HUDEP-2 (cell line): Measurements from ENCODE around the gene URB1.
"Not testable (repeated sequence)": the region's sequence is repeated elsewhere in the genome, so short reads cannot be mapped to it uniquely, and the experiment has no call there.

Experiments used
- DNase-seq, 76 experiments: peaks; one replicate each; lab custom pipeline; 2025; ENCODE audit not compliant: unreplicated experiment in 76 of 76; lab: John Stamatoyannopoulos, UW

URB1 gene

GRCh38 chr21:32378956-32379355, 13.9 kb downstream of the URB1 start:
- DNase-seq: no peak

DNA sequence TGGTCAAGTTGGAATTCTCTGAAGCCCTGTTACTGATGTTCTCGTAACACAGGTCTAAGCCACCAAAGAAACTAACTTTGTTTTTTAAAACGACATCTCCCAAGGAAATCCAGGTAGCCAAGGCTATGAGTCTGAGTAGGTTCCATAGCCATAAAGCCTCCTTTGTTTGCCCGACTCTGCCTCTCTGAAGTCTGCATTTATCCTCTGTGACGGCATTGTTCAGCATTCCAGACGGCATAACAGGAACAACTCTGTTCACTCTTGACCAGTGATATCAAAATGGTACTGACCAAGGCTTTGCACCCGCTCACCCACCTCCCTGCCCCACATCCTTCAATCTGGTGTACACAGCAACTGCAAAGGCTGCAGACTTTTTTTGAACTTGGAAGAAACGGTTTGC, 14.8 kb downstream of the URB1 start:
- DNase-seq: no peak

- DNase-seq: no peak
Observed at GRCh38 chr21:32377506-32377905, 15.3 kb downstream of the URB1 start.

GRCh38 chr21:32372755-32373154, 20.1 kb downstream of the URB1 start:
- no peak for DNase-seq

DNA sequence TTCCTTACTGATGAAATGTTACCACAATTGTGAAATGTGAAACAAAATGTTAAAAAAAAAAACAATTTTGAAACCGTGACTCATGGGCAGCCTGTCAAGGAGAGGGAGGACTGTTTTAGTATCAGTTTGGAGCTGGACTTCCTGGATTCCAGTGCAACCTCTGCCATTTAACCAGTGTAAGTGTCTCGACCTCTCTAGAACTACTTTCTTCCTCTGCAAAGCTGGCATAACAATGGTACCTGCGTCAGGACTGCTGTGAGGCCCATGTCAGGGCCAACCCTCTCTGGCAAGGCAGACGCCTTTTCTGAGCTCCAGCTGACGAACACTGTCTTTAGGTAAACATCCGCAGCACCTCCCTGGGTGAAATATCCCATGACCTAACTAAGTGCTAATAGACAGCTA, 20.9 kb downstream of the URB1 start:
- DNase-seq: no peak

DNA sequence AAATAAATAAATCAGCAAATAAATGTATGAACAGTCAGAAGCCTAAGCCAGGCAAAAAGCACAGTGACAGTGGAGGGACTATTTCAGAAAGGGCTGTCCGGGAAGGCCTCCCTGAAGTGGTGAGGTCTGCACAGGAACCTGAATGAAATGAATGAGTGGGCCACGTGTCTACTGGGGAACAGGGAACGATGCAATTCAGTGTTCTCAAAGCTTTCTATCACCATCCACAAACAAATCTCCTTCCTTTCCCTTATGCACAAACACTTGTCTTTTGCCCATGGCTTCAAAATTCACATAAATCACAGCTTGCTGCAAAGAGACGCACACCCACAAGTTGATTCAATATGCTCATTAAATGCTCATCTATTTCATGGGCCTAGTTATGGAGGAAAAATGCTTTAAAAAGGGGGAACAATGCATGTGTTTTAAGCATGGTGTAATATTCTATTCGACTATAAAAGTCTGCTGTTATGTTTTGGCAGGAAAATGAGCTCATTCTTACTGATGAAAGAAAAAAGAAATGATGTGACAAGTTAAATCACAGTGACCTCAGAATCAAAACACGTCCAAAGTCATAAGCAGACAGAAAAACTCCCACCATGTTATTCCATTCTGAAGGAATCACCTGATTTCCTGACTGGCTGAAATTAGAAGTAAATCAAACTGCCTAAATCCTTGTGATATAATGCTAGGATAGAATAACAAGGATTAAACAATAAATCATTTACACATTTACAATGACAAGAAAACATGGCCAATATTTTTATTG, 21.6 kb downstream of the URB1 start:
- DNase-seq: no peak

DNA sequence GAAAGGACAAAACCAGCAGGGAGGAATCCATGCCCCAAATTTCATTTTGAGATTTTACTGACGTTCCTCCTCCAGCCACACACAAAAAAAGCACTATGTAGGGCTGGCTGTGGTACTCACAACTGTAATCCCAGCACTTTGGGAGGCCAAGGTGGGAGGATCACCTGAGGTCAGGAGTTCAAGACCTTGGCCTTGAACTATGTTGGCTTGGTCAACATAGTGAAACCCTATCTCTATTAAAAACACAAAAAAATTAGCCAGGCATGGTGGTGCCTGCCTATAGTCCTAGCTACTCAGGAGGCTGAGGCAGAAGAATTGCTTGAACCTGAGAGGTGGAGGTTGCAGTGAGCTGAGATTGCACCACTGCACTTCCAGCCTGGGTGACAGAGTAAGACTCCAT, 23.9 kb downstream of the URB1 start:
- not testable (repeated sequence) for DNase-seq

DNA sequence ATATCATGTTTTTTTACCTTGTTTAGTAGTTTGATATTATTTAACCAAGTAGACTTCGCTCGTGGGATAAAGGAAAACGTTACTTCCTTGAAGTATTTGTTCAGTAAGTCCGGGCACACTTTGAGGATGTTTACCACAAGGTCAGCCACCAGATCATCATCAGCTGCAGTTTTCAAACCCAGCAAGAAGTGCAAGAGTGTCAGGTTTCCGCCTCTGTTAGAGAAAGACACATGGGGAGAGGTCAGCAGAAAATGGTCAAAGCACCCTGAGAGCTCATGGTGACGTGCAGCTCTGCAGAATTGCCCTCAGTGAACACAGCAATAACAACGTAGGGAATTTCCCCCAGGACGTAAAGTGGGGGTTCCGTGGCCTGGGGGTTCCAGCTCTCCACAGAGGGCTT, 24.4 kb downstream of the URB1 start:
- no peak for DNase-seq

GRCh38 chr21:32367158-32367557, 25.7 kb downstream of the URB1 start:
- no peak for DNase-seq

DNA sequence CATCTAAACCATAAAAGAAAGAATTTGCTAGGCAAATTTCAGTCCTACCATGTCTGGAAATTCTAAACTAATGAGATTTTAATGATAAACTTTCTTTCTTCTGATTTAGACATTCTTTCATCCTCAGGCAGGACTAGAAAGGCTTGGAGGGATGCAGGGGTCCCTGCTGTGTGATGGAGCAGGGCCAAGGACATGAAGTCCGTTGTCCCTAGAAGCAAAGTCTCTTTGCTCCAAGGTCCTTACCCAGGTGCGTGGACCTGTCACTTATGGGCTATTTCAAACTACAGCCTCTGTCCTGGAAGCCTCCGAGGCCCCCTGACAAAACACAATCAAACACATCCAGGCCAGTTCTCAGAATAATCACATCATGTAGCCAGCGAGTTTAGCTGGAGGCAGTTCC, 26.6 kb downstream of the URB1 start:
- no peak for DNase-seq

GRCh38 chr21:32364796-32365195, 28.0 kb downstream of the URB1 start:
- DNase-seq: no peak

GRCh38 chr21:32364387-32364786, 28.4 kb downstream of the URB1 start:
- no peak for DNase-seq

DNA sequence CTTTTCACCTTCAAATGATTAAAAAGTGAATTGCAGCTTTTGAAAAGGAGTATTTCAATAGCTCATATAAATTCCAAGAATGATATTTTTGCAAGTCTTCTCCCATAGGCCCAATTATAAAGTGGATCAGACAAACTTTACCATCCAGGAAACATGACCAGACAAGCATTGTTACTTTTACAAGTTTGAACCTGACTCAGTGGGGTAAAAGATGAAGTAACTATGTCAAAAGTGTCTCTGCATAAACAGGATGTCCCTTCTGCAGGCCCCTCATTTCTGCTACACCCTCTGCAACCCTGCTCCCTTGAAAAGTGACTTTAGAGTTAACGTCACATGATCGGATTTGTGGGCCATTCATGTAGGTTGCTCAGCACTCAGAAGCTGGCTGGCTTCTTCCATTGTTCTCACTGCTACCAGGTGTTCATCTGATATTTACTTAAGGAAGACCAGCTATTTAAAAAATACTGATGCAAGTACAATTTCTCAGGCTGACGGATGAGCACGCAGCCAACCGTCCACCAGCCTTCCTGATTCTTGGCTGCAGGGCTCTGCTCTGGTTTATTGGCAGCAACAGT, 32.3 kb downstream of the URB1 start:
- no peak for DNase-seq

DNA sequence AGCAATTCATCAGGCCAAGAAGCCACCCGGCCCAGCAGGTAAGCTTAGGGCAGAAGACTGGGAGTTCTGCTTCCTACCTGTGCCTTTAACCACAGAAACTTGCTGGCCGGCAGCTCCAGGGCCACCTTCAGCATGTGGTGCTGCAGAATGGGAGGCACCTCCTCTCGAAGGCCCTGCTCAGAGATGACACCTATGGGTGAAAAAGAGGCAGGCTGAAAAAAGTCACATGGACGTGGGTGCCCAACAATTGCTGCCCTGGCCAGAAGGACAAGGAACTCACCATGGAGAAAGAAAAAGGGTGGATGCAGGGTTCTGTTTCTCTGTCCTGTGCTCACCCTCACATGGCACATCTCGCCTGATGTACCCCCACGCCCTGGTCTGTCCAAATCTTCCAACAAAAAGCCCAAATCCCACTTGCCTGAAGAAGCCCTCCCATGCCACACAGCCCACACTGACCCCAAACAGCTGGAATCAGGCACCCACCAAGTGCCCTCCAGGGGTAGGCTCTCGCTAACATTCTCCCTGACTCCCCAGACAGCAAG, 33.0 kb downstream of the URB1 start:
- DNase-seq: peak in 20 of 76 experiments; percentile 1 to 33 (median 13)

GRCh38 chr21:32356874-32357395, 35.9 kb downstream of the URB1 start:
- DNase-seq: no peak

- no peak for DNase-seq
Observed at GRCh38 chr21:32353002-32353711, 39.7 kb downstream of the URB1 start.

DNA sequence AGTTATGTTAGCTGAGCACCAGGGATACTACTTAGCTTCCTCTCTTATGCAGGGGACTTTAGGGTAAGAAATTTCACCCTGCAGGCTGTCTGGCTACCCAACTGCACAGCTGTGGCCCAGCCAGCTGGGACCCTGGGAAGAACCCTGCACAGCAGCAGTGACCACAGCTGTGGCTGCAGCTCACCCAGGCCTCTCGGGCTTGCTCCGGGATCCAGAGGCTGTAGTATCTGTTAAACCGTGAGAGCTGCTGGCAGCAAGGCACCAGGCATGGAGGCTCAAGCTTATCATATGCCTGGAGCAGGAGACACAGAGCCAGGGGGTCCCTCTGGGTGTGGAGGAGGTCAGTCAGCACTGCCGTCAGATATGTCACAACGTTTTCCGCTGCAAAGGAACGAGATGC, 40.3 kb downstream of the URB1 start:
- no peak for DNase-seq

DNA sequence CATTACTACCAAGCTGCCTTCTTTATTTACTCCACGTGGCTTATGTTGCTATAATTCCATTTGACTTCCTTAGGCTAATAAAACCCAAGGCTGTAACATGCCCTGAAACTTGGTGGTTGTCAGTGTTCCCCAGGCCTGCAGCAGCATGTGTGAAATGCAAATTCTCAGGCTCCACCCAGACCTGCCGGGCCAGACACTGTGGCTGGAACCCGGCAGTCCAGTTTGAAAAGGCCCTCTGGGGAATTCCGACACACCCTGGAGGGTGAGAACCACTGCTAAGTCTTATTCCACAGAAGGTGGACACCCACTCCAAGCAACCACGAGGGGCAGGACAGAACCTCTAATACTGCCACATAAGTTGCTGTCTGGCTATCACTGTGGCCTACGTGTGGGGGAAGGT, 41.4 kb downstream of the URB1 start:
- no peak for DNase-seq

DNA sequence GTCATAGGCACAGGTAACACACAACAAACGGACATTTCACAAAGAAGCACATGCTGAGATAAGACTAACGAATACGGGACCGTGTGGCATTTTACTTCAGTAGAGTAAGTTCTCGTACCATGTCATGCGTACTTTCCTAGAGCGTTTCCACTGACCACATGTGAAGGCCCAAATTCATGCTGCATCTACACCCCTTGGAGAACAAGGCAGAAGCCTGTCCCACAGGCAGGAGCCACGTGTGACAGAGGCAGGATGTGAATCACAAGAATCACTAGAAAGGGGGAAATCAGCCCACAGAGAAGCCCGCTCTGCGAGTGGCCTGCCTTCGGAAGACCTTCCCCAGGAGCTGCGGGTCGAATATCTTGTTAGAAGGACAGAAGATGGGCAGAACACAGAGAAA, 41.8 kb downstream of the URB1 start:
- DNase-seq: no peak

- DNase-seq: no peak
Observed at GRCh38 chr21:32350211-32350980, 42.4 kb downstream of the URB1 start.
